NCI-H748 (cell line): ENCODE results near the gene HCST.
"Not testable (repeated sequence)": the region's sequence is repeated elsewhere in the genome, so short reads cannot be mapped to it uniquely, and the experiment has no call there.

Experiments used
- DNase-seq: peaks from one replicate; lab custom pipeline; 2025; ENCODE audit not compliant: unreplicated experiment; lab: John Stamatoyannopoulos, UW

HCST gene, protein sequence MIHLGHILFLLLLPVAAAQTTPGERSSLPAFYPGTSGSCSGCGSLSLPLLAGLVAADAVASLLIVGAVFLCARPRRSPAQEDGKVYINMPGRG

DNA sequence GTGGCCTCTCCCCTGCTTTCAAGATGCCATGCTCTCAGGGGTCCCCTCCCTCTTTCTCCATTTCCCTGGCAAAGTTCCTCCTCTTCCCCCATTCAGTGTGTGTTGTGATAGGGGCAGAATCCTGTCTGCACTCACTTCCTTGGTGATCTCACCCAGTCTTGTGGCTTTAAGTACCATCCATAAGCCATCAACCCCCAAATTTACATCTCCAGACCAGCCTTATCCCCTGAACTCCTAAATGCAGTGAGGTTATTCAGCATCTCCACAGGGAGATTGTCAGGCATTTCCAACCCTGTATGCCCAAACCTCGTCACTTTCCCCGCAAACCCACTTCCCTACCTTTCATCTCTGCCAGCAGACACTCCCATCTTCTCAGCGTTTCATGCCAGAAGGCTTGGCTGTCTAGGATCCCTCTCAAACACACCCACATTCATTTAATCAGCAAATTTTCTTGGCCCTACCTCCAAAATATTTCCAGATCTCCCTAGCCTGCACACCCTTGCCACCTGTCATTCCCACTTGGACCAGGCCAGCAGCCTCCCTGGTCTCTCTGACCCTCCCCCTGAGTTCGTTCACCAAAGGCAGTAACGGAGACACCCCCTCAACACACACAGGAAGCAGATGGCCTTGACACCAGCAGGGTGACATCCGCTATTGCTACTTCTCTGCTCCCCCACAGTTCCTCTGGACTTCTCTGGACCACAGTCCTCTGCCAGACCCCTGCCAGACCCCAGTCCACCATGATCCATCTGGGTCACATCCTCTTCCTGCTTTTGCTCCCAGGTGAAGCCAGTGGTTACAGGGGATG is at the start of gene HCST:
TSS of gene HCST (plus strand) at position 676 of the 808 bp plus-strand sequence. CDS start at position 741, 65 bp downstream.
- DNase-seq, result no peak

DNA sequence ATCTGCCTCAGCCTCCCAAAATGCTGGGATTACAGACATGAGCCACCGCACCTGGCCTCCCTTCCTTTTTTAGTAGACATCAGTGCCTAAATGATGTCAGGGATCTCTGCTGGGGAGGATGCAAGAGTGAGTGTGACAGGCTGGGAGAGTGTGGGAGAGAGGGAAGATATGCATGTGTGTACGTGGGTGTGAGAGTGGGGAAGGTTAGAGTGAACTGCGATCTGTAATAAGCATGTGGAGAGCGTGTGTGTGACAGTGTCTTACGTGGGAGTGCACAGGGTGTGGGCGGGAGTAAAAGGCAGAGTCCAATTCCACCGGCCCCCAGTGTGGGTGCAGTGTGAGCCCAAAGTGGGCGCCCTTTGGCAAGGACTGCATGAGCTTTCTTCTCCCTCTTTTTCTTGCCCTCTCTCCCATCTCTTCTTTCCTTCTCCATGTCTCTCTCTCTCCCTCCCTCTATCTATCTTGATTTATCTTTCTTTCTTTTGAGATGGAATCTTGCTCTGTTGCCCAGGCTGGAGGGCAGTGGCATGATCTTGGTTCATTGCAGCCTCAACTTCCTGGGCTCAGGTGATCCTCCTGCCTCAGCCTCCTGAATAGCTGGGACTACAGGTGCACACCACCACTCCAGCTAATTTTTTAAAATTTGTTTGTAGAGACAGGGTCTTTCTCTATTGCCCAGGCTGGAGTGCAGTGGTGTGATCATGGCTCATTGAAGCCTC is 49.1 kb upstream of the HCST start:
- no peak for DNase-seq

DNA sequence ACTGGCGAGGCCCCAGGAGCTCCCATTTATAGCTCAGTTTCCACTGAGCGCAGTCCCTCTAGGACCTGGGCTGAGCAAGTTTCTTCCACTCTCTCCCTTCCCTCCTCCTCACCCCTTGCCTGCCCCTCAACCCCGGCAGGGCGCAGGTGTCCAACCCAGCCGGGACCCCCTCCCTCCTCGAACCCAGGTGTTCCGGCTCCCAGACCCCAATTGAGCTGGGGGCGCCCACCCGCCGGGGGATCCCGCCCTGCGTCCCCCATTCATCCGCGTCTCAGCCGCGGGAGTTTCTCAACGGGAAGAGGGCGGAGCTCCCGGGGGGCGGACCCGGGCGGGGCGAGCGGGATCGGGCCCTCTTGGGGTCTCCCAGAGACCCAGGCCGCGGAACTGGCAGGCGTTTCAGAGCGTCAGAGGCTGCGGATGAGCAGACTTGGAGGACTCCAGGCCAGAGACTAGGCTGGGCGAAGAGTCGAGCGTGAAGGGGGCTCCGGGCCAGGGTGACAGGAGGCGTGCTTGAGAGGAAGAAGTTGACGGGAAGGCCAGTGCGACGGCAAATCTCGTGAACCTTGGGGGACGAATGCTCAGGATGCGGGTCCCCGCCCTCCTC is 45.7 kb upstream of the HCST start, which contains the start of gene KIRREL2:
TSS of gene KIRREL2 (plus strand) at position 366 of the 604 bp plus-strand sequence. CDS start at position 575, 209 bp downstream.
- DNase-seq, result peak; percentile 57

DNA sequence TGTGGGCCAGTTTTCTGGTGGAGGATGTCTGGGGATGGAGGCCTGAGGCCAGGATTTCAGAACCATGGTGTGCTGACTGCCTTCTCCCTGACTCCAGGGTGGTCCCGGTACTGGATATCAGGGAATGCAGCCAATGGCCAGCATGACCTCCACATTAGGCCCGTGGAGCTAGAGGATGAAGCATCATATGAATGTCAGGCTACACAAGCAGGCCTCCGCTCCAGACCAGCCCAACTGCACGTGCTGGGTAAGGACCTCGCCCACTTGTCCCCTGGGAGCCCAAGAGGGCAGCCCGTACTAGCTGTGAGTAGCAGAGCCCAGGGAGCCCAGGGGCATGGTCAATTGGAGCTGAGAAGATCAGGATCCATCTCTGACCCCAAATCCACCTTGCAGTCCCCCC is 44.0 kb upstream of the HCST start:
- DNase-seq, result no peak

DNA sequence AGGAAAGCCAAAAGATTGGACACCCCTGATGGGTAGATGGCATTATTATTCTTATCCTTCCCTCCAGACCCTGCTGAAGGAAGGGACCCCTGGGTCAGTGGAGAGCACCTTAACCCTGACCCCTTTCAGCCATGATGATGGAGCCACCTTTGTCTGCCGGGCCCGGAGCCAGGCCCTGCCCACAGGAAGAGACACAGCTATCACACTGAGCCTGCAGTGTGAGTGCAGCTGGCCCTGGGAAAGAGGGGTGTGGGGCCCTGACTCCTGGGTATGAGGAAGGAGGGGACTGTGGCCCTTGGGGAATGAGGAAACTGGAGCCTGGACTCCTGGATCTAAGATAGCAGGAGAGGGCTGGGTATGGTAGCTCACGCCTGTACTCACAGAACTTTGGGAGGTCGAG is 42.9 kb upstream of the HCST start:
- DNase-seq, result no peak

DNA sequence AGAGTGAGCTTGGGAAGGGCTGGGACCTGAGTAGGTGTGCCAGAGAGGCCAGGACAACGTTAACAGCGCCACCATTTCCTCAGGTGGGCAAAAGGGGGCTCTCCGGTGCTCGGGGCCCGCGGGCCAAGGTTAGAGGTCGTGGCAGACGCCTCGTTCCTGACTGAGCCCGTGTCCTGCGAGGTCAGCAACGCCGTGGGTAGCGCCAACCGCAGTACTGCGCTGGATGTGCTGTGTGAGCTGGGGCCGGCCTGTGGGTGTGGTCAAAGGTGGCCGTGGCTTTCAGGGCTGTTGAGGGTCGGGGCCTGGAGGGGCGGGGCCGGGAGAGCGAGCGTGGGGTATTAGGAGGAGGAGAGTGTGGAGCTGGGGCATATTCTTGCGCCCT is 41.9 kb upstream of the HCST start:
- DNase-seq, result no peak

DNA sequence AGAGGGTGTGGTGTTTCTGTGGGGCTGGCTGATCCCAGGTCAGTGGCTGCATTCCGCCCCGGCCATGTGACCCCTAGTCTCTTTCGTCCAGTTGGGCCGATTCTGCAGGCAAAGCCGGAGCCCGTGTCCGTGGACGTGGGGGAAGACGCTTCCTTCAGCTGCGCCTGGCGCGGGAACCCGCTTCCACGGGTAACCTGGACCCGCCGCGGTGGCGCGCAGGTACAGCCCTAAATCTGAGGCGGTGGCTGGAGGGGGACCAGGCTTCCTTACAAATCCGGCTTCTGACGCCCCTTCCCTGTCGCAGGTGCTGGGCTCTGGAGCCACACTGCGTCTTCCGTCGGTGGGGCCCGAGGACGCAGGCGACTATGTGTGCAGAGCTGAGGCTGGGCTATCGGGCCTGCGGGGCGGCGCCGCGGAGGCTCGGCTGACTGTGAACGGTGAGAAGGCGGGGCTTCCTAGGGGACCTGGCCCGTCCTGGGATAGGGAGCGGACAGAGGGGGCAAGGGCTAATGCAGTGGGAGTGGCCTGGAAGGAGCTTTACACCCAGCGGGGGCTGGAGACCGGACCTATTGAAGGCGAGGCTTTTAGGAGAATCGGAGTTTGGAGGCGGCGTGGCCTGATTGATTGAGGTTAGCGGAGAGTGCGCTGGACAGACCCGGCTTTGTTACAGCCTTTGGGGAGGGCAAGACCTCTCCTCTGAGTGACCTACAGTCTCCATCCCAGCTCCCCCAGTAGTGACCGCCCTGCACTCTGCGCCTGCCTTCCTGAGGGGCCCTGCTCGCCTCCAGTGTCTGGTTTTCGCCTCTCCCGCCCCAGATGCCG is 41.3 kb upstream of the HCST start:
- no peak for DNase-seq

DNA sequence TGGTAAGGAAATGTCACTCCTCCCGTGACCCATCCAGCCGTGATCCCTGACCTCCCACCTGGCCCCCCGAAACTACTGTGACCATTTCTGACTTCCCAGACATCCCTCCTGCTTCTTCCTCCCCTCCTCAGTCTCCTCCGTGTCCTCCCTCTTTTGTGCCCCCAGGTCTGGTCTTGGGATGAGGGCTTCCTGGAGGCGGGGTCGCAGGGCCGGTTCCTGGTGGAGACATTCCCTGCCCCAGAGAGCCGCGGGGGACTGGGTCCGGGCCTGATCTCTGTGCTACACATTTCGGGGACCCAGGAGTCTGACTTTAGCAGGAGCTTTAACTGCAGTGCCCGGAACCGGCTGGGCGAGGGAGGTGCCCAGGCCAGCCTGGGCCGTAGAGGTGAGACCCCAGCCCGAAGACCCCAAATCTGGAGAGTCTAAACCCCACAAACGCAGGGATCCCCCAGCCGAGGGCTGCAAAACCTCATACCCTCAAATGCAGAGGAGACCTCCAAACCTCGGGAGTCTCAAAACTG is 40.6 kb upstream of the HCST start:
- DNase-seq, result no peak

DNA sequence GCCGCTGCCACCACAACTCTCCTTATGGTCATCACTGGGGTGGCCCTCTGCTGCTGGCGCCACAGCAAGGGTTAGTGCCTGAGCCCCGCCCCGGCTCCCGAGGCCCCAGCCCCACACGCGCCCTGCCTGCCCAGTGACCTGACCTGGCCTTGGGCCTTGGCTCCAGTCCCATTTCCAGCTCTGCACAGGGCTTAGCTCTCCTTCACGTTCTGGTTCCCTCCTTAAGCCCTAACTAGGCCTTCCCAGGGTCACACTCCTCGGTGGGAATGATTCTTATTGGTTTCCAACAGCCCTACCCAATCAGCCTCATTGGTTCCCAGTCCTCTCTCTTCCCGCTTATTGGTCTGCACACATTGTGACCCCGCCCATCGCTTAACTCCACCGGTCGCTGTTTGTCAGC is 39.8 kb upstream of the HCST start:
- no peak for DNase-seq

DNA sequence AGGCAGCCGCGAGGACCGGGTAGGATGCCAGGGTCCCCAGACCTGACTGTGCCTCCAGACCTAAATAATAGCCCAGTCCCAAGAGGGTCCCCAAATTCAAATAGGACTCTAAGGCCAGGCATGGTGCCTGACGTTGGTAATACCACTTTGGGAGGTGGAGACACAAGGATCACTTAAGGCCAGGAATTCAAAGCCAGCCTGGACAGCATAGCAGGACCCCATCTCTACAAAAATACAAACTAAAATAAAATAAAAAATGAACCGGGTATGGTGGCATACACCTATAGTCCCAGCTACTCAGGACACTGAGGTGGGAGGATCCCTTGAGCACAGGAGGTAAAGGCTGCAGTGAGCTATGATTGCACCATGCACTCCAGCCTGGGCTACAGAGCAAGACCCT is 39.3 kb upstream of the HCST start:
- no peak for DNase-seq

DNA sequence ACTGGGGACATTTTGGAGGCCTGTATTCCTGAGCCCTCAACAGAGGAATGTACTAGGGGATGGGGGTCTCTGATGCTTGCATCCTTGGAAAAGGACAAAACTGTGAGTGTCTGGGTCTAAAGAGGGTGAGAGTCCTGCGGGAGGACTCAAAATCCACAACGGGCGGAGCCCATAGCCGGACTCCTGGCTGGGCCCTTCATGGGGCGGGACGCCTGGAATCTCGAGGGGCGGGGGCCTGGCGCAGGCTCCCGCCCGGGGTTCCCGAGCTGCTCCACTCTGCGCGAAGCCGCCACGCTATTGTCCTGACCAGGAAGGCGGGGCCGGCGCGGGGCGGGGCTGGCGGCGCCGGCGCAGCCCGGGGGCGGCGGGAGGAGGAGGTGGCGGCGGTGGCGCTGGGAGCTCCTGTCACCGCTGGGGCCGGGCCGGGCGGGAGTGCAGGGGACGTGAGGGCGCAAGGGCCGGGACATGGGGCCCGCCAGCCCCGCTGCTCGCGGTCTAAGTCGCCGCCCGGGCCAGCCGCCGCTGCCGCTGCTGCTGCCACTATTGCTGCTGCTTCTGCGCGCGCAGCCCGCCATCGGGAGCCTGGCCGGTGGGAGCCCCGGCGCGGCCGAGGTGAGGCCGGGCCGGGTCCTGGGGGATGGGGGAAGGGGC is 34.0 kb upstream of the HCST start, which contains the start of gene APLP1:
TSS of gene APLP1 (plus strand) at position 403 of the 651 bp plus-strand sequence. CDS start at position 466, 63 bp downstream.
- peak; percentile 85 for DNase-seq

DNA sequence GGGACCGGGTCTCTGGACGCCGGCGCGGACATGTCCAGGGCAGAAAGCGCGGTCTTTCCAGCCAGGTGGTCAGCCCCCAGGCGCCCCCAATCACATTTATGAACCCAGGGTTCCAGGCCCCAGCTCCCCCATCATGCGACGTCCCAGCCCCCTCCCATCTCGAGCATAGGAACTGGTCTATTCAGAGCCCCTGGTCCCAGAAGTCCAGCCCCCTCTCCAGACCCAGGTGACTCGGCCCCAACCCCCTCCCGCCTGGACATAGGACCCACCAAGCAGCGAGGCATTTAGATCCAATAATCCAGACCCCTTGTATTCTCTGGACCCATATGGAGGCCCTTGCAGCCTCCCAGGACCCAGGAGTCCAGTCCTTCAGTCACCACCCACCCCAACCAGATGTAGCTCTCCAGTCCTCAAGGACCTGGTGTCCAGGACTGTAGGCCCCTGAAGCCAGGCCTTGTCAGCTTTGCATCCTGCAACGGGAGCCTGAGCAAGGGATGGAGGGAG is 33.5 kb upstream of the HCST start:
- DNase-seq, result no peak

DNA sequence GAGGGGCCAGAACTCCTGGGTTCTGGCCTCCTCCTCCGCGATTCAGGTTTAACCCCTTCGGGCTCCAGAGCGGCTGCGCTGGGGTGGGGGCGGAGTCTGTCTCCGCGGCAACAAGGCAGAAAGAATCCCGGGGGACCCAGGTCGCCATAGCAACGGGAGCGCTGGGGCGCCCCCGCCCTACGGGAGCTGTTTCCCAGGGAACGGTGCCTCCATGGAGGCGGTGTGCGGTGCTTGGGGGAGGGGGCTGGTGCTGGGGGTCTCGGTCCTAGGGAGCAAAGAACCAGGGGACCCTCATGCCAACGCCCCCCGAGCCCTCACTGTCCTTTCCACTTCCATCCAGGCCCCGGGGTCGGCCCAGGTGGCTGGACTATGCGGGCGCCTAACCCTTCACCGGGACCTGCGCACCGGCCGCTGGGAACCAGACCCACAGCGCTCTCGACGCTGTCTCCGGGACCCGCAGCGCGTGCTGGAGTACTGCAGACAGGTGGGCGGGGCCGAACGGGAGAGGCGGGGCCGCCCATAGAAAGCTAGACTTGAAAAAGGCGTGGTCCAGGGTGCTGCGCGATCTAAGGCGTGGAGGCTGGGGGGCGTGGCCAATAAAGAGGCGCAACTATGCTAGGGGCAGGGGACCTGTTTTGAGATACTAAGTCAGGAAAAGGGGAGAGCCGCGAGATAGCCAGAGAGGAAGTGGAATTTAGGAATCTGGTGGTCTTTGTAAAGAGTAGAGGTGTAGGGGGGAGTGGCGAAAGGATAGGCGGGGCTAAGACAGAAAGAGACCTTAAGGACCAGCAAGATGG is 32.8 kb upstream of the HCST start:
- peak; percentile 99 for DNase-seq

DNA sequence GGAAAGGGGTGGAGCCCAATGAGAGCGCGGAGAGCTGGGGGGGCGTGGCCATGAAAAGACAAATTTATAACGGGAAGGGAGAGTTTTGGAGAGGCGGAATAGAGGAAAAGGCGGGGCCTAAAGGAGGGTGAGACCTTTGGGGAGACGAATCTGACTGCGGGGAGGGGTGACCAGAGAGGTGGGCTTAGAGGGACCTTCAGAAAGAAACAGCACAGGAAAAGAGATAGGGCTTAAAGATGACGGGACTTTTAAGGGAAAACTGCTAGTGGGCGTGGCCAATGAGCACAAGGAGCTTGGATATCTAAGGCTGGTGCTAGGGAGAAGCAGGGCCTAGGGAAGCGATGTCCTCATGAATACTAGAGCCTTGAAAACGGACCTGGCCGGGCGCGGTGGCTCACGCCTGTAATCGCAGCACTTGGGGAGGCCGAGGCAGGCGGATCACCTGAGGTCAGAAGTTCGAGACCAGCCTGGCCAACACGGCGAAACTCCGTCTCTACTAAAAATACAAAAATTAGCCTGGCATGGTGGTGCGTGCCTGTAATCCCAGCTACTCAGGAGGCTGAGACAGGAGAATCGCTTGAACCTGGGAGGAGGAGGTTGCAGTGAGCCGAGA is 32.1 kb upstream of the HCST start:
- not testable (repeated sequence) for DNase-seq

DNA sequence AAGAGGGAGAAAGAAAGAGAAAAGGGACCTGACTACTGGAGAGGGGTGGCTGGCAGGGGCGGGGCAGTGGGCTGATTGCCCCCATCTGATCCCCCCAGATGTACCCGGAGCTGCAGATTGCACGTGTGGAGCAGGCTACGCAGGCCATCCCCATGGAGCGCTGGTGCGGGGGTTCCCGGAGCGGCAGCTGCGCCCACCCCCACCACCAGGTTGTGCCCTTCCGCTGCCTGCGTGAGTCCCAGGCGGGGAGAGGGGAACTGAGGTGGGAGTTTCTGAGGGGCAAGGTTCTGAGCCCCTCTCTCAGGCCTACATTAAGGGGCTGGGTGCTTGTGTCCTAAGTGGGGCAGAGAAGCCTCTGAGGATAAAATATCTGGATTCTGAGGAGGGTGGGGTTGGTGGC is 31.5 kb upstream of the HCST start:
- no peak for DNase-seq

DNA sequence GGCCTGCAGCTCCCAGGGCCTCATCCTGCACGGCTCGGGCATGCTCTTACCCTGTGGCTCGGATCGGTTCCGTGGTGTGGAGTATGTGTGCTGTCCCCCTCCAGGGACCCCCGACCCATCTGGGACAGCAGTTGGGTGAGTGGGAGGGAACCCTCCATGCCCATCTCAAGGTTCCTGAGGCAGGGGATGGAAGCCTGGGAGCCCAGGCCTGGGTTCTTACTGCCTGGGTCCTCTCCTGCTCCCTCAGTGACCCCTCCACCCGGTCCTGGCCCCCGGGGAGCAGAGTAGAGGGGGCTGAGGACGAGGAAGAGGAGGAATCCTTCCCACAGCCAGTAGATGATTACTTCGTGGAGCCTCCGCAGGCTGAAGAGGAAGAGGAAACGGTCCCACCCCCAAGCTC is 30.7 kb upstream of the HCST start:
- no peak for DNase-seq

DNA sequence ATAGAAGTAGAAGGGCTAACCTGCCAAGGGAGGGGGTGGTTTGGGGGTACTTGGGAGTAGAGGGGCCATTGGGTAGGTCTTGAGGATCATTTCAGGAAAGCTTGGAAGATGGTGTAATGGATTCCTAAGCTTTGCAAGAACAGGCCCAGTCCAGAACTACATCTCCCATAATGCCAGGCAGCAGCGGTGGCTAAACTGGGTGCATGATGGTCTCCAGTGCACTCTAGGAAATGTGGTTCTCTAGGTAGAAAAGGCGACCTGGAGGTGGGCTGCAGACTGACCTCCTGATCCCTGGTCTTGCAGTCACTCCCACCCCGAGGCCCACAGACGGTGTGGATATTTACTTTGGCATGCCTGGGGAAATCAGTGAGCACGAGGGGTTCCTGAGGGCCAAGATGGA is 30.1 kb upstream of the HCST start:
- no peak for DNase-seq

DNA sequence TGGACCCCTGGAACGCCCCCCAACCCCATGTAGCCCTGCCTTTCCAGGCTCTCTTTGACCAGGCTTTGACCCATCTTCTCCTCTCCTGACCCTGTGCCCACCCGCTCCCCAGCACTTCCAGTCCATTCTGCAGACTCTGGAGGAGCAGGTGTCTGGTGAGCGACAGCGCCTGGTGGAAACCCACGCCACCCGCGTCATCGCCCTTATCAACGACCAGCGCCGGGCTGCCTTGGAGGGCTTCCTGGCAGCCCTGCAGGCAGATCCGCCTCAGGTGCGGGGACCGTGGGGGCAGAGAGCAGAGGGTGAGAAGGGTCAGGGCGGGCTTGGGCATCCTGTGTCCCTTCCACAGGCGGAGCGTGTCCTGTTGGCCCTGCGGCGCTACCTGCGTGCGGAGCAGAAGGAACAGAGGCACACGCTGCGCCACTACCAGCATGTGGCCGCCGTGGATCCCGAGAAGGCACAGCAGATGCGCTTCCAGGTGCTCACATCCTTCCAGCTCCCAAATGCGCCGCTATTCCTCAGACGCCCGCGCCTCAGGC is 27.9 kb upstream of the HCST start:
- DNase-seq, result no peak
